Left colon (tissue), 2 donors: ENCODE data around the gene PLB1. TPM values are rescaled to one million over a fixed set of nuclear protein-coding genes. Genes with fewer than 3 reads are reported as not detected.

Experiments used
- ATAC-seq: fragments of 200-7000 bp; cut with Tn5 transposase; one replicate; pipeline ENCODE4 v1.9.1; 2020; ENCODE audit warnings: mild to moderate bottlenecking, moderate library complexity
- DNase-seq, 2 donors: peaks; one replicate each; pipeline ENCODE4 v3.0.0-alpha.2; 2020
- intact Hi-C, 2 donors: fragments of 100-400 bp; cut with DNase I in 1 of 2; cut with micrococcal nuclease in 1 of 2; formaldehyde crosslinking; loops; one replicate each; pipeline versions ENCODE4 v1.11.2 to v1.14.0; 2022; cut with DNase I, micrococcal nuclease
- total RNA-seq, 2 donors: library from RNA; stranded (reverse); fragmentation: NEBNext Ultra II Directional; extraction: Animal tissue kit (Norgen Biotek cat#: 25700); gene quantifications; one replicate each; pipeline ENCODE4 v1.2.1, GENCODE V29; 2021
- donor health status: DM: no; HTN: no; CAD: no.
- donor health status: DM: yes; HTN: yes; CAD: no.

Gene PLB1
- total RNA-seq, 2 donors from 2014 or later, result 0.98 to 4.2 TPM

DNA sequence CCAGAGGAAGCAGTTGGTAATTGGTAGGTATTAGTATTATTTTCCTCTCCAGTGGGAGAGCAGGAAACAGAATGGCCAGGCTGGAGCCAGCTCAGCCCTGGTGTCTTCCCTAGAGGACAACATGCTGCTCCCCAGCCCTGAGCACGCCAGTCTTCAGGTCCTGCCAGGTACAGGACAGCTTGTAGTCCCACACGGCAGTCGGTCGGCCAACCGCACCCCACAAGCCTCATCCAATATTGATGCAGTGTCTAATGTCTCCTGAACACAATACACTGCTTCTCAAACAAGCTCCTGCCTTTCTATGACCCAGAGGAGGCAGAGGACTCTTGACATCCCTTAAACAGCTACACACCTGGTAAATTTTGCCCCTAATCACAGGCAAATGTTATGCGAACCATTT is 184.8 kb downstream of the PLB1 start:
- ATAC-seq, result no peak
- intact Hi-C loops, result no loop called here

DNA sequence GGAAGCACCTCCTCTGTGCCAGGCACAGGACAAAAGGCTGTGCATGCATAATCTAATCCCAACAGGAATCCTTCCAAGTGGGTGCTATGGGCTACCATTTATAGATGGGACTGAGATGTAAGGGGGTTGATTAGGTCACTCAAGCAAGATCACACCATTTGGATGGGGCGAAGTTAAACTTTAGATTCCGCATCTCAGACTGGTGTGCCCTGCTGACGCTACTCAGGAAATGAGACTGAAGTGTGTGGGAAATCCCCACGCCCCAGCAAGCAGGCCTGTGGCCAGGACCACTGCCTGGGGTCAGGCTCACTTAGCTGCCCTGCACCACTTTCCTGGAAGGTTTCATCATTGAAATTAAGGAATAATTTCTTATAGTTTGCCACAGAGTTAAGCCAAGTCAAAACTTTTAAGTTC is 185.3 kb downstream of the PLB1 start:
- ATAC-seq (no peak), DNase-seq (no peak)
- intact Hi-C loops, result no loop called here

More for the DNA sequence above, 184.8 kb downstream of the PLB1 start:
- DNase-seq, result no peak

DNA sequence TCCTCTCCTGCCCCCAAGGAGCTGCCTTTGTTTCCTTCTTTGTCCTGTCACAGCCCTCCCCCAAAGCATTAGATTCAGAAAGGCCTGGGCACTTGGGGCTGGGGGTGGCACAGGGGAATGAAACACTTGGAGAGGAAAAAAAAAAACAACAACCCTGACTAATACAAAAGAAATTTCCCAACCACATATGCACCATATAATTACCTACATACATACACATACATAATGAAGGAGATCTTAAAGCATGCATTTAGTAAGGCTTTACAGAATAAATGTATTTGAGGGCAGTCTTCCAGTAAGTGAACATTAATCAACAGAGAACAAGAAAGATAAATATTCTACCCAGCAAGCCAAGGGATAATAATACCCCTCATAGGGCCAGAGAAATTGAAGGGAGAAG is 185.7 kb downstream of the PLB1 start:
- DNase-seq (no peak), ATAC-seq (no peak)
- intact Hi-C loops, result no loop called here

DNA sequence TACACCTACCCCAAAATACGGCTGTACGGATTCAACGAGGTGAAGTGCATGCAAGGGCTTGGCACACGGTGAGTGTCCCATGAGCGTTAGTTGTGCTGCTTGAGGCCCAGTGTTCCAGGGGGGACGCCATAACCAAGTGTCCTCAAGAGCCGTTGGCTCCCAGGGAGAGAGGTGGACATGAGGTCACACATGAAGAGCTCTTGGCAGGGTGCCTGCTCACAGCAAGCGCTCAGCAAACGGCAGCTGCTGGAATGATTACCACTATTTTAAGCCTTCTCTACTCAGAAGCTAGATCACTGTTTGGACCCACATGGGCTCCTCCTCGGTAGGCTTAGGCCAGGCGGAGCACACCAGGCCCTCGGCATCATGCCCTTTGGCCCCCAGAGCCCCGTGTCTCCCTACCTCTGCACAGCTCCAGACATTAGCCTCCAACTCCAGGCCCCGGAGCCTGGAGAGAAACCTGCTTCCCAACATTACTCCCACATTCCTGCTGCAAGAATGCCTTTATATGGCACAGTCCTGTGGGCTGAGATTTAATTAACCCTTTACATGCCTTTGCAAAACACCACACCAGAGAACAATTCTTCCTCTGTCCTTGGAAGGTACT is 187.3 kb downstream of the PLB1 start:
- DNase-seq, result peak; percentile 74 to 76
- peak; percentile 64 for ATAC-seq
- intact Hi-C loops, result no loop called here

DNA sequence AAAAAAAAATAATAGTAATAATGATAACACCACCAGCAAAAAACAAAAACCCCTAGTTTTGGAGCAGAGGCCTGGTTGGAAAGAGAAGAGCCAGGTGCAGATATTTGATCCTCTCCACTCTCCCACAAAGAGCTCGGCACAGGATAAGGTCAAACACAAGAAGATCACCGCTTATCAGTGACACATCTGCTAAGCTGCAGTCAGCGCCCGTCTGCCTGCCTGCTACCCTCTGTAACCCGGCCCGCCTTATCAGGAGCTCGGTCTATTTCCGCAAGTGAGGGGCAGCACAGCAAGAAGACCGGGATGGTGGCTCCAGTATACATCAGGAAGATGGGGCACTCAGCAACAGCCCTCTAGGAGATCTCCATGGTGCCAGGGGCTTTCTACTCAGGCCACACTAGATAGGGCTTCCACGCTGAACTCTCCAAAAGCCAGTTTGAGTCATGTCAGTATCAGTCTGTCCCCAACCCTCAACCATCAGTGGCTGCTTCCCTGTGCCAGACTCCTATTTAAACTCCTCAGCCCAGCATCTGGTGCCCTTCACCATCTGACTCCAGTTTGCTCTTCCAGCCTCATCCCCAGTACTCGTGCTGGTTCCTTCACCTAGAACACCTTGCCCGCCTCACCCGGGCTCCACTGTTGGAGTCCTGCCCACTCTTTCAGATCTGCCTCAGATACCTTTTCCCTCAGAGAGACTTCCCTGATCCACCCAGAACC is 188.4 kb downstream of the PLB1 start:
- intact Hi-C loops, result no loop called here
- no peak for DNase-seq
- no peak for ATAC-seq

DNA sequence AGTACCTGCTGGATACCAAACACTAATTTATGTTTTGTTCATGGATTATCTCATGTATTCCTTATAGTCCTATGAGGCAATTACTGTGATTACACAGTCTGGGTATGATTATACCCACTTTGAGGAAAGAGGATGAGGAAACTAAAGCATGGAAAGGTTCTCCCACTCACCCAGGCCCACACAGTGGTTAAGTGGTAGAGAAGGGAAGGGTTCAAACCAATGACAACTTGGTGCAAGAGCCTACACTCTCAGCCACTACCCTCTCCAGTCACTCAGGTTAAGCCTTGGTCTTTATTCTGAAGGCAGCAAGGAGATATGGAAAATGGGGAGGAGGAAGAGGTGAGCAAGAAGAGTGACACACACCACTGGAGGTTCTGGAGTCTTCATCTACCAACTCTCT is 191.3 kb downstream of the PLB1 start:
- ATAC-seq (no peak), DNase-seq (no peak)
- intact Hi-C loops, result no loop called here

DNA sequence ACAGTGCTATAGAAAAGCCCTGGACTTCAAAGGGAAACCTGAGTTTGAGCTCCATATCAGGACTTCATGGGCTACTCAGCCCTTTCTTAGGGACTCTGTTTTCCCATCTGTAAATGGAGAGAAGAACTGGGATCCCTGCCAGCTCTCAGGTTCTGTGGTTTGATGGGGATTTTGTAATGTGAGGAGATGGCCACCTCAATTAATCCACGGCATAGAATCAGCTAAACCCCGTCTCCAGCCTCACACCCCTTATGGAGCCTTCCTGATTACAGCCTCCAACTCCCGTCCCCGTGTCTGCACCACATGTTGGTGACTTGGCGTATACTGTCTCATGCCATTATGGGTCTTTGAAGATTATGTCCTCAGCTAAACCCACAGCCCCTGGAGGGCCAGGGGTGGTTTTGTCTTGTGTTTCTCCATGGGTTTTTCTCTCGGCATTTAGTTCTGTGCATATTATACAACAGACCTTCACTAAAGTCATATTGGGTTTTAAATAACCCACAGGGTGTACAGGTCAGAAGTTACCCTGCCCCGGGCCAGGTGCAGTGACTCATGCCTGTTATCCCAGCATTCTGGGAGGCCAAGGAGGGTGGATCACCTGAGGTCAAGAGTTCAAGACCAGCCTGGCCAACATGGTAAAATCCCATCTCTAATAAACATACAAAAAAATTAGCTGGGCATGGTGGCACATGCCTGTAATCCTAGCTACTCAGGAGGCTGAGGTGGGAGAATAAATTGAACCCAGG is 192.0 kb downstream of the PLB1 start:
- intact Hi-C loops, result no loop called here
- DNase-seq (no peak), ATAC-seq (no peak)

DNA sequence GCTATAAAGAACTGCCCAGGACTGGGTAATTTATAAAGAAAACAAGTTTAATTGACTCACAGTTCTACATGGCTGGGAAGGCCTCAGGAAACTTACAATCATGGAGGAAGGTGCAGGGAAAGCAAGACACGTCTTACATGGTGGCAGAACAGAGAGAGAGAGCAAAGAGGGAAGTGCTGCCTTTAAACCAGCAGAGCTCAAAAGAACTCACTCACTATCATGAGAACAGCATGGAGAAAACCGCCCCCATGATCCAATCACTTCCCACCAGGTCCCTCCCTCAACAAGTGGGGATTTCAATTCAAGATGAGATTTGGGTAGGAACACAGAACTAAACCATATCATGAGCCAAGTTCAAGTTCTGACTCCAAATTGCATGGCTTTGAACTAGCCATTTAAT is 193.0 kb downstream of the PLB1 start:
- intact Hi-C loops, result no loop called here
- ATAC-seq, result no peak
- no peak for DNase-seq

DNA sequence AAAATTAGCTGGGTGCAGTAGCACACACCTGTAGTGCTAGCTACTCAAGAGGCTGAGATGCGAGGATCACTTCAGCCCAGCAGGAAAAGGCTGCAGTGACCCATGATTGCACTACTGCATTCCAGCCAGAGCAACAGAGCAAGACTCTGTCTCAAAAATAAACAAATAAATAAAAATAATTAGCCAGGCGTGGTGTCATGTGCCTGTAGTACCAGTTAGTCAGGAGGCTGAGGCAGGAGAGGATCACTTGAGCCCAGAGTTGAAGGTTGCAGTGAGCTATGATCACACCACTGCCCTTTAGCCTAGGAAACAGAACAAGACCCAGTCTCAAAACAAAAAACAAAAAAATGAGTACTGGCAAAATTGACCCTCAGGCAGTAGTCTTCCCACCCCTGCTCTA is 193.9 kb downstream of the PLB1 start:
- DNase-seq (no peak), ATAC-seq (no peak)
- intact Hi-C loops, result no loop called here

DNA sequence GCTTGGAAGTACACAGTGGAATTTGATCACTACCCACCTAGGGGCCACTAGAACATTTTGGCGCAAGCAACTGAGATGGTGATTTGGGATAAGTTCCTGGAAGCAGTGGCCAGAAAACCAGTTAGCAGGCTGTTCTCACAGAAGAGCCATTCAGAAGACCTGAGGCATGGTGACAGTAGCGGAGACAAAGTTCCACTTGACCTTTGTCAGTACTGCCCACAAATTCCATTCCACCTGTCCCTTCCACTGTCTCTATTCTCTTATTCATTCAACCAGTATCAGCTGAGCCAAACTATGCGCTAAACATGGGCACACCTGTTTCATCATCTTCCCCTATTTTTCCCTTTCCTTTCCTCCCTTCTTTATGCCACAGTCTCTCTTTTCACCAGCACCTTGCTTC is 196.6 kb downstream of the PLB1 start:
- no peak for DNase-seq
- no peak for ATAC-seq
- intact Hi-C loops, result no loop called here

DNA sequence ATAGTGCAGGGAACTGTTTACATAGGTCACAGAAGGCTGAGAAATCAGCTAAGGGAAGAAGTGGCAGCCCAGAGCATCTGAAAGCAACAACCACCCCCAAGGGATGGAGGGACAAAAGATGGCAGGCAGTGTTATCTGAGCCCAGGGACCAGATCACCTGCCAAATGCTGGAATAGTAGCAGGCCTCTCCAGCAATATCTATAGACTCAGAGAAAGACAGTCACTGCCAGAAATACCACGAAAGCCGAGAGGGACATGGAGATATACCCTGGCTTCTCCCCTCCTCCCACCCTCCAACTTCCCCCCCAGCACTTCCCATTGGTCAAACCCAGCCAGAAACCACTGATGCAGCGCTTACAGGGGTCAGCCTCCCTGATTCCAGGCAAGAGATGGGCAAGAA is 197.4 kb downstream of the PLB1 start:
- ATAC-seq (no peak), DNase-seq (no peak)
- intact Hi-C loops, result no loop called here

Other genes with a start within 250 kb of the PLB1 start
- 100 to 1,000 TPM; 142 to 197 TPM for gene FOSL2, start 103.2 kb upstream of the PLB1 start, total RNA-seq